C1 segment of cervical spinal cord (tissue), 14 donors: ENCODE results near the gene TNFAIP8L1.

Source experiments
- DNase-seq, 14 donors: peaks; one replicate each; lab custom pipeline; 2025; lab: John Stamatoyannopoulos, UW

TNFAIP8L1 gene

DNA sequence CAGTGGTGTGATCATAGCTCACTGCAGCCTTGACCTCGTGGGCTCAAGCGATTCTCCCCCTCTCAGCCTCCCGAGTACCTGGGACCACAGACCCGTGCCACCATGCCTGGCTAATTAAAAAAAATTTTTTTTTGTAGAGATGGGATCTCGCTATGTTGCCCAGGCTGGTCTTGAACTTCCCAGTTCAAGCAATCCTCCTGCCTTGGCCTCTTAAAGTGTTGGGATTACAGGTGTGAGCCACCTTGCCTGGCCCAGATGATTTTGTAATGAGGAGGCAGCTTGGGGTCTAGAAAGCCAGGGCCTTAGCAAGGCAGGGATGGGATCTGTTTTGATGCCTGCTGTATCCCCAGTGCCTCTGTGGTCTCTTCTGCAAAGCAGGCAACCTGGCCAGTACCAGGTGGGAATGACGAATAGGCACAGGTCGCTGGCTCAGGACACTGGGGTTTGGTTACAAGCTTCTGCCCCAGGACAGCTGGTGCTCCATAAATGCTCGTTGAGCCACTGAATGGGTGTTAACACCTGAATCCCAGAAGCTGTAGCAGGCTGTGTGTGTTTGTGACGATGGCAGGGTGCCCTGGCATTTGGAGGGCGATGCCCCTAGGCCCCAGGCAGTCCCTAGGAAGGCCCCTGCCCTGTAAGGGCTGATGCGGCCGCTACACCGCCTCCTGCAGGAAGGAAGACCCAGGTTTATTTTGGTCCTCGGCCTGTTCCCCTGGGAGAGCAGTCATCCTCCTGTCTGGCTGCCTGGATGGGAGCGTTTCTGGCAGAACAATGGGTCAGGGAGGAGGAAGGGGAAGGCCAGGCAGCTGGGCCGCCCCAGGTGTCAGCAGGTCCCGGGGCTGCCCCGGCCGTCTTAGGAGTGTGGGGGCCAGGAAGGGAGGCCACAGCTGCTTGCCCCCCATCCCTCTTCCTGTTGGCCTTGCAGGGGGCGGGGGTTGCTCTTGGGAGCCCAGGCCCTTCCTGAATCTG lies 8.6 kb downstream of the TNFAIP8L1 start:
- DNase-seq: peak in 1 of 14 donors; percentile 70

DNA sequence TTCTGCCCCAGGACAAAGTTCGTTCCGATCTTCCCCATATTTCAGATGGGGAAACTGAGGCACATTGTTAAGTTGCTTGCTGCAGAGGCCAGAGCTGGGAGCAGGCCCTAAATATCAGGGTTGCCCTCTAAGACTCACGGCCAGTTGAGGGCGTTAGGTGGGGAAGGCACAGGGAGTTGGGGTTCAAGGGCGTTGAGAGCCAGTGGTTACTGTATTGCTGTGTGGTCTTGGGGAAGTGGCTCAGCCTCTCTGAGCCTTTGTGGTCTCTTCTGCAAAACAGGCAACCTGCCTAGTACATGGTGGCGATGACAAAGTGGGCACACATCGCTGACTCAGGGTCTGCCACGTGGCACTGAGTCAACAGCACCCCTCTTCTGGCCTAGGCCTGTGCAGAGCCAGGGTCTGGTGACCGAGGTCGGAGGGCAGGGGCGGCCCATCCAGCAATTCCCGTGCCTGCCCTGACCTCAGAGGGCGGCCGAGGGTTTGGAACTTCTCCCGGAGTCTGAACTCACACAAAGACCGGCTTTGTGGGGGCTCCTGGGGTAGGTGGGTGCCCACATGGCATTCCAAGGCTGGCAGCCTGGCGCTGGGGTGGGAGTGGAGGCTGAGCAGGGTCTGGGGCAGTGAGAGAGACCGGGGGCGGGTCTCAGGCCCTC lies 10.2 kb downstream of the TNFAIP8L1 start:
- DNase-seq: no peak

DNA sequence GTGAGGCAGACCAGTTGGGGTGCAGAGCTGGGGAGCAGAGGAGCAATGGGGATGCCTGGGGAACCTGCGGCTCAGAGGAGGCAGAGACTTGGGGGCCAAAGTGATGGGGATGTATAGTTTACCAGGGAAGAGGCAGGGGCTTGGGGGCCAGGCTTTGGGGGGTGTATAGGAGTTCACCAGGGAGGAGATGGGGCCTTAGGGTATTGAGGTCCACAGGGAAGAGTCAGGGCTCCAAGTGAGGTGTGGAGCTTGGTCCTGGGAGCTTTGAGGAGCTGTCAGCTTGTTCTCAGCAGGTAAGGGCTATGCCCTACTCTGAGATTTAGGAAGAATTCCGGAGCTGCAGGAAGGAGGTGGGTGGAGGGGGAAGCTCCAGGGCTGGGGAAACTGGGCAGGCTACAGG lies 10.8 kb downstream of the TNFAIP8L1 start:
- no peak for DNase-seq

DNA sequence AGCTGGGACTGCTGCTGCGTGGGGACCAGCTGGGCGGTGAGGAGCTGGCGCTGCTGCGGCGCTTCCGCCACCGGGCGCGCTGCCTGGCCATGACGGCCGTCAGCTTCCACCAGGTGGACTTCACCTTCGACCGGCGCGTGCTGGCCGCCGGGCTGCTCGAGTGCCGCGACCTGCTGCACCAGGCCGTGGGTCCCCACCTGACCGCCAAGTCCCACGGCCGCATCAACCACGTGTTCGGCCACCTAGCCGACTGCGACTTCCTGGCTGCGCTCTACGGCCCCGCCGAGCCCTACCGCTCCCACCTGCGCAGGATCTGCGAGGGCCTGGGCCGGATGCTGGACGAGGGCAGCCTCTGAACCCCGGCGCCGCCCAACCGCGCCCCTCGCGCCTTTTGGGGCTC lies 12.8 kb downstream of the TNFAIP8L1 start:
- DNase-seq: no peak

- no peak for DNase-seq
Measured at GRCh38 chr19:4653793-4654436, 14.6 kb downstream of the TNFAIP8L1 start.

DNA sequence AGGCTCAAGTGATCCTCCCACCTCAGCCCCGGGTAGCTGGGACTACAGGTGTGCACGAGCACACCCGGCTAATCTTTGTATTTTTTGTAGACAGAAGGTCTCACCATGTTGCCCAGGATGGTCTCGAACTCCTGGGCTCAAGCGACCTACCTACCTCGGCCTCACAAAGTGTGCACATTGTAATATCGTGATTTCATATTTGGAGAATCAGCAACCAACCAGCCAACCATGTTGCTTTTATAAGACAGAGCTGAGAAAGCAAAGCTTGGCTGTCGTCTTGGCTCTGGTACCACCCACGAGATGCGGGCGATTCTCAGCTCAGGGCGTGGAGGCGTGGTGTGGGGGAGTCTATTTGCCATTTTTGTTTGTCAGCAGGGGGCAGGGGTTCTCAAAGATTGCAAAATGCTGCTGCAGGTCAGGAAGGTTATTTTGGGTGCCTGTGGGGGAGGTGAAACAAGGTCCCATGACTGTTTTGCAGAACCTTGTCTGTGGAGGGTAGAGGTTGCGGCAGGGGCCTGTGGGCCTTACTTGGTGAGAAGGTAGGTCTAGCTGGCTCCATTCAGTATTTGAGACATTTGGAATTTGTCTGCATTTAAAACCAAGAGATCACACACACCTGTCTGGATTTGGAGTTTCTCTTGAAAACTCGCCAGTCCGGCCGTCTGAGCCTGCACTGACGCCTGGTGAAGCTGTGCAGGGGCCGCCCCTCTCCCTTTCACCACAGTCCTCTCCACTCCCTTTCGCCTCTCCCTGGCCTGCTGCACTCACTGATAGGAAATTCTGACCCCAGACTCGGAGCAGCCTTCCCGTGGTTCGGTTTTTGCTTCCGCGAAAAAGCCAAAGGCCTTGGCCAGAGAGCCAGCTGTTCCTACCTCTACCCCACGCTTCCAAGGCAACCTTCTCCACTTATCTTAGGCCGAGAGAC lies 15.4 kb downstream of the TNFAIP8L1 start:
- DNase-seq: no peak

DNA sequence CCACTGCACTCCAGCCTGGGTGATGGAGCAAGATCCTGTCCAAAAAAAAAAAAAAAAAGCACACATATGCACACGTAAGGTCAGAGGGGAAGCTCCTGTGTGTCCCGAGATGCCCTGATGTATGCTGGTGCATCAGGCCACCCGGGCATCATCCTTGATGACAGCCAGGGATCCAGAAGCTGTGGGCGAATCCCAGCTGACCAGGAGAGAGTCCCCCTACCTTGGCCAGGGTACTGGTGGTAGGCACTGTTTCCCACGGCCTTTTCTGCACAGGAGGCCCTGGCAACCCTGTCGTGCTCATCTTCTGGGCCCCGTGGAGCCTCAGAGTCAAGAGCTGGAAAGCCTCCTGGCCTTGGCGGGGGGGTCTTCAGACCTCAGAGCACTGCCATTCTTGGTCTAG lies 16.8 kb downstream of the TNFAIP8L1 start:
- DNase-seq: no peak

DNA sequence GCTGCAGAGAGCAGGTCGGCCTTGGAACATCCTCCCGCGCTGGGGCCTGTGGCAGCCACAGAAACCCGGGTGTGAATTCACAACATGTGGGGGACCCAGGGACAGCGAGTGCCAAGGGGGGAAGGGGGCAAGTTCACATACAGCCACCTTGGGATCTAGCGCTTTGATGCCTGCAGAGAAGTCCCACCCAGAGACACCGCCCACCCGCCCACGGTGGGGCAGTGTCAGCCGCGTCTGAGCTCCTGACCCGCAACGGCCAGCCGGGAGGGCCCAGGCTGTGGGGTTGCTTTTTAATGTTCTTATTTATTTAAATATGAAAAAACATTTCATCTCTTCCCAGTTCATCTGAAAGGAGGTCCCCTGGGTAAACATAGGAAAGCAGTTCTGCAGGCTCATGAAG lies 17.9 kb downstream of the TNFAIP8L1 start:
- DNase-seq: no peak

DNA sequence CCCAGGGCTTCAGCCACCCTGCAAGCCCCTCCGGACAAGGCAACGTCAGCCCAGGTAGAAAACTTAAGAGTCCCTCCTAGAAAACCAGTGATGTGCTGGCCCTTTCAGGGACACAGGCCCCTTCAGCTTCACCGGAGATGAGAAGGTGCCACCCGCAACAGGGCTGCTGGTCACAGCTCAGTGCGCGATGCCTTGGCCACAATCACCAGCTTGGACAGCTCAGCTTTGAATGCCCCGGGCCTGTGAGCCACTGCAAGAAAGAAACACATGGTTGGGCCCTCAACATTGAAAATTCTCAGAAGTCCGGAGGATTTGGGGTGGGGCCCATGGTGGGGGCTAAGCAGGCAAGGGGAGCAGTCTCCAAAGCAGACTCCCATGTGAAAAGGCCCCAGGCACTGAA lies 18.5 kb downstream of the TNFAIP8L1 start:
- DNase-seq: no peak

DNA sequence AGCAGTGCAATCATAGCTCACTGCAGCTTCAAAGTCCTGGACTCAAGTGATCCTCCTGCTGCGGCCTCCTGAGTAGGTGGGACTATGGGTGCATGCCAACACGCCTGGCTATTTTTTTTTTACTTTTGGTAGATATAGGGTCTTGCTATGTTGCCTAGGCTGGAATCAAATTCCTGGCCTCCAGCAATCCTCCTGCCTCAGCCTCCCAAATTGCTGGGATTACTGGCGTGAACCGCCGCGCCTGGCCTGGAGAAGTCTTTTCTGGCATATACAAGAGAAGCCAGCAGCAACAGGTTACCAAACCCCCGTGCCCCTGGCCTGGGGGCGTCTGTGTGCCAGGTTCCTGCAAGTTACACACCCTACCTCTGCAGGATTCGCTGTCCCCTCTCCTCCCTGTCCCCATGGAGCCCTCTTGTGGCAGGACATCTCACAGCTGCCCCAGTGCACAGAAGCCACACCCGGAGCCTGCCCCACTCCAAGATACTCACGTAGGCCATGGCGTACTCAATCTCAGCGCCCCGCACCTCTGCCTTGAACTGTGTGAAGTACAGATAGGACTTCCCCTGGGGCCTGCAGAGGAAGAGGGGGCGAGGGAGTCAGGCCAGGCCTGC lies 21.0 kb downstream of the TNFAIP8L1 start:
- DNase-seq: no peak

DNA sequence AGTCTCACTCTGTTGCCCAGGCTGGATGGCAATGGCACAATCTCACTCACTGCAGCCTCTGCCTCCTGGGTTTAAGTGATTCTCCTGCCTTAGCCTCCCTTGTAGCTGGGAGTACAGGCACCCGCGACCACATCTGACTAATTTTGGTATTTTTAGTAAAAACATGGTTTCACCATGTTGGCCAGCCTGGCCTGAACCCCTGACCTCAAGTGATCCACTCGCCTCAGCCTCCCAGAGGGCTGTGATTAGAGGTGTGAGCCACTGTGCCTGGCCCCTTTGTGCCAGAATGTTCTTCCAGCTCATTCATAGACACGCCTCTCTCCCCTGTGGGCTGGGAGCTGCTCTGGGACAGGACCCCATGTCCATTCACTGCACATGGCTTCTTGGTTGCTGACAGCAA lies 21.7 kb downstream of the TNFAIP8L1 start:
- no peak for DNase-seq

- no peak for DNase-seq
Measured at GRCh38 chr19:4662020-4662695, 22.8 kb downstream of the TNFAIP8L1 start.

DNA sequence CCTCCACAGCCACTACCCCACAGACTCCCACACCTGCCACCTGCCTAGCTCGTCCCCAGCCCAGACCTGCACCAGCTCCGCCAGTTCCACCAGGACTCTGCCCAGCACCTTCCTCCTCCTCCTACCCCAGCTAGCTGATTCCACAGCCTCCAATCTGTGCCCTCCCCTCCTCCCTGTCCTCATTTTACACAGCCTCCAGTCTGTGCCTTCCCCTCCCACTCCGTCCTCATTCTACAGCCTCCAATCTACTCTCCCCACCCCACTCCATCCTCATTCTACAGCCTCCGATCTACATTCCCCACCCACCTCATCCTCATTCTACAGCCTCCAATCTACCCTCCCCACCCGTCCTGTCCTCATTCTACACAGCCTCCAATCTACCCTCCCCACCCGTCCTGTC lies 23.5 kb downstream of the TNFAIP8L1 start:
- DNase-seq: no peak

- DNase-seq: no peak
Measured at GRCh38 chr19:4664642-4665041, 25.3 kb downstream of the TNFAIP8L1 start.

GRCh38 chr19:4669723-4670480 lies 30.6 kb downstream of the TNFAIP8L1 start, which contains the start of gene MYDGF:
Gene MYDGF, minus strand, starts transcription at chr19:4670342. Its CDS starts 8 bp downstream, at chr19:4670334.
- DNase-seq: peak; percentile 18 to 89 (median 68)

GRCh38 chr19:4671185-4671851 lies 32.0 kb downstream of the TNFAIP8L1 start:
- DNase-seq: peak in 1 of 14 donors; percentile 45

DNA sequence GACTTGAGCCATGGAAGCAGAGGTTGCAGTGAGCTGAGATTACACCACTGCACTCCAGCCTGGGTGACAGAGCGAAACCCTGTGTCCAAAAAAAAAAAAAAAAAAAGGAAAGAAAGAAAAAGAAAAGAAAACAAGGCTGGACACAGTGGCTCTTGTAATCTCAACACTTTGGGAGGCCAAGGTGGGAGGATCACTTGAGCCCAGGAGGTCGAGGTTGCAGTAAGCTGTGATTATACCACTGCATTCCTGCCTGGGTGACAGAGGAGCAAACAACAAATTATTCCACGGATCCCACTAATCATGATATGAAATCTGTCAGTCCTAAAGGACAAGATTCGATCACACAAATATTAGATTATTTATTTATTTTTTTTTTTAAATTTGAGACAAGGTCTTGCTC lies 33.9 kb downstream of the TNFAIP8L1 start:
- no peak for DNase-seq

DNA sequence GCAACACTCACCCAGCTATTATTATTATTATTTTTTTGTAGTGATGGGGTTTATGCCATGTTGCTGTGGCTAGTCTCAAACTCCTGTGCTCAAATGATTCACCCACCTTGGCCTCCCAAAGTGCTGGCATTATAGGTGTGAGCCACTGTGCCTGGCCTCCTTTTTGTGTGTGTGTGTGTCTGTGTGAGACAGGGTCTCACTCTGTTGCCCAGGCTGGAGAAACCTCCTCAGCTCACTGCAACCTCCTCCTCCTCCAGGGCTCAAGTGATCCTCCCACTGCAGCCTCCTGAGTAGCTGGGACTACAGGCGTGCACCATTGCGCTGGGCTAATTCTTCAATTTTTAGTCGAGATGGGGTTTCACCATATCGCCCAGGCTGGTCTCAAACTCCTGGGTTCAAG lies 34.4 kb downstream of the TNFAIP8L1 start:
- no peak for DNase-seq

GRCh38 chr19:4675346-4675745 lies 36.0 kb downstream of the TNFAIP8L1 start:
- no peak for DNase-seq
